ENCODE measurements around the gene PTPA.

Gene PTPA

GRCh38 chr9:129197978-129198318 lies 86.7 kb downstream of the PTPA start:
- no peak for DNase-seq (ENCODE audit: low read depth, low spot score)
